Measurements from ENCODE around the gene MINDY4.

DNA sequence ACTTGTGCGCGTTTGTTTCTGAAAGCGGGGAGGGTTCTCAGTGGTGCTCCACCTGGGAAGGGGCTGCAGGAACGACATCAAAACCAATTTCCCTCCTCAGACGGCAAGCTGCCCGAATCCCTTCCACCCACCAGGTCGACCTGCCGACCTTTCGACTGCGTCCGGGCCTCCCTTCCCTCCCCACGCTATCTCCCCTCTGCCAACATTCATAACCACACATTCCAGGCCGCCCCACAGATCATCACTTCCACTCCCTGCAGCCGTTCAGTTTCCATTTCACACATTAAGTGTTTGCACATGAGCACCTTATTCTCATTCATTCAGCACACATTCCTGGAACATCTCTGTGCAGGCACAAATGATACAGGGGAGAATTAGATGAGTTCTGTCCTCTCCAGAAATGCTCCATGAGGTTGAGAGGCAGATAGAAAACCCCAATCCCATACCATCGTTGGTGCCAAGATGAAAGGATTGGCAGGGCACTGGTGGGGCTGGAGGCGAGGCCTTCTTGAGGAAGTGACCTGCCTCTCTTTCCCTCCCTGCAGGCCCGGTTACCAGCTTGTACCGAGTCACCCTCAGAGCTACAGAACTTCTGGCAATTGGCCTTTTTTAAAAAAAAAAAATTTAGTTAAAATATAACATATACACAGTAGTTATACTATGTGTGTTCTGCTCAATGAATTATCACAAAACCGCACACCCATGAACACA, 70.0 kb downstream of the MINDY4 start:
- TF ChIP-seq, protein P1, sequence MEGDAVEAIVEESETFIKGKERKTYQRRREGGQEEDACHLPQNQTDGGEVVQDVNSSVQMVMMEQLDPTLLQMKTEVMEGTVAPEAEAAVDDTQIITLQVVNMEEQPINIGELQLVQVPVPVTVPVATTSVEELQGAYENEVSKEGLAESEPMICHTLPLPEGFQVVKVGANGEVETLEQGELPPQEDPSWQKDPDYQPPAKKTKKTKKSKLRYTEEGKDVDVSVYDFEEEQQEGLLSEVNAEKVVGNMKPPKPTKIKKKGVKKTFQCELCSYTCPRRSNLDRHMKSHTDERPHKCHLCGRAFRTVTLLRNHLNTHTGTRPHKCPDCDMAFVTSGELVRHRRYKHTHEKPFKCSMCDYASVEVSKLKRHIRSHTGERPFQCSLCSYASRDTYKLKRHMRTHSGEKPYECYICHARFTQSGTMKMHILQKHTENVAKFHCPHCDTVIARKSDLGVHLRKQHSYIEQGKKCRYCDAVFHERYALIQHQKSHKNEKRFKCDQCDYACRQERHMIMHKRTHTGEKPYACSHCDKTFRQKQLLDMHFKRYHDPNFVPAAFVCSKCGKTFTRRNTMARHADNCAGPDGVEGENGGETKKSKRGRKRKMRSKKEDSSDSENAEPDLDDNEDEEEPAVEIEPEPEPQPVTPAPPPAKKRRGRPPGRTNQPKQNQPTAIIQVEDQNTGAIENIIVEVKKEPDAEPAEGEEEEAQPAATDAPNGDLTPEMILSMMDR (conservative IDR thresholded peaks at IDR 0.05 in 1 of 2, IDR thresholded peaks at IDR 0.05 in 1 of 2; ENCODE audit: extremely low read depth in 1 of 2, insufficient read depth in 1 of 2, low read depth in 1 of 2, low read length in 2 of 2) = no peak
- no peak for TF ChIP-seq EZH2 (IDR thresholded peaks at IDR 0.05; ENCODE audit: borderline replicate concordance, low read length)
